BE2C (cell line): ENCODE measurements around the gene NR1I2.

ENCODE experiments used
- DNase-seq: peaks from one replicate; pipeline ENCODE4 v3.0.0-alpha.2; 2020
- H3K27me3 ChIP-seq: fragments of 250-450 bp; sonication (Bioruptor Pico); 2 replicates; pipeline ENCODE4 v1.5.1; 2020; ENCODE audit warnings: mild to moderate bottlenecking
- H3K36me3 ChIP-seq: fragments of 250-450 bp; sonication (Bioruptor Pico); 2 replicates; pipeline ENCODE4 v1.5.1; 2020; ENCODE audit warnings: mild to moderate bottlenecking
- H3K4me1 ChIP-seq: fragments of 250-450 bp; sonication (Bioruptor Pico); 2 replicates; pipeline ENCODE4 v1.5.1; 2020
- H3K4me3 ChIP-seq: 2 replicates; pipeline ENCODE4 v1.5.1; 2011; ENCODE audit warnings: low read depth, low read length
- H3K9me3 ChIP-seq: fragments of 250-450 bp; sonication (Bioruptor Pico); 2 replicates; pipeline ENCODE4 v1.5.1; 2020
- TF ChIP-seq, protein P1 (sequence below): IDR thresholded peaks from 2 replicates; pipeline ENCODE4 v1.5.1; 2012; ENCODE audit warnings: mild to moderate bottlenecking, low read depth, low read length

Gene NR1I2

DNA sequence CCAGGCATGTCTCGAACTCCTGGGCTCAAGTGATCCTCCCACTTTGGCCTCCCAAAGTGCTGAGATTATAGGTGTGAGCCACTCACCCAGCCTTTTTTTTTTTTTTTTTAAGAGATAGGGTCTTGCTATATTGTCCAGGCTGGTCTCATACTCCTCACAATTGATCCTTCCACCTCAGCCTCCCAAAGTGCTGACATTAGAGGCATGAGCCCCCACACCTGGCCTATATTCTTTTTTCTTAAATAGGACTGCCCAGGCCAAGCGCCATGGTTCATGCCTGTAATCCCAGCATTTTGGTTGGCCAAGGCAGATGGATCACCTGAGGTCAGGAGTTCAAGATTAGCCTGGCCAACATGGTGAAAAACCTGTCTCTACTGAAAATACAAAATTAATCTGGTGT lies 12.5 kb downstream of the NR1I2 start:
- no peak for DNase-seq
- Histone ChIP-seq H3K4me3 (no peak overlapping the region), H3K9me3 (no peaks in the 10 kb centered on the region), H3K4me1 (no peaks in the 10 kb centered on the region), H3K27me3 (no peaks in the 10 kb centered on the region), H3K36me3 (no peaks in the 10 kb centered on the region)
- TF ChIP-seq, protein P1, sequence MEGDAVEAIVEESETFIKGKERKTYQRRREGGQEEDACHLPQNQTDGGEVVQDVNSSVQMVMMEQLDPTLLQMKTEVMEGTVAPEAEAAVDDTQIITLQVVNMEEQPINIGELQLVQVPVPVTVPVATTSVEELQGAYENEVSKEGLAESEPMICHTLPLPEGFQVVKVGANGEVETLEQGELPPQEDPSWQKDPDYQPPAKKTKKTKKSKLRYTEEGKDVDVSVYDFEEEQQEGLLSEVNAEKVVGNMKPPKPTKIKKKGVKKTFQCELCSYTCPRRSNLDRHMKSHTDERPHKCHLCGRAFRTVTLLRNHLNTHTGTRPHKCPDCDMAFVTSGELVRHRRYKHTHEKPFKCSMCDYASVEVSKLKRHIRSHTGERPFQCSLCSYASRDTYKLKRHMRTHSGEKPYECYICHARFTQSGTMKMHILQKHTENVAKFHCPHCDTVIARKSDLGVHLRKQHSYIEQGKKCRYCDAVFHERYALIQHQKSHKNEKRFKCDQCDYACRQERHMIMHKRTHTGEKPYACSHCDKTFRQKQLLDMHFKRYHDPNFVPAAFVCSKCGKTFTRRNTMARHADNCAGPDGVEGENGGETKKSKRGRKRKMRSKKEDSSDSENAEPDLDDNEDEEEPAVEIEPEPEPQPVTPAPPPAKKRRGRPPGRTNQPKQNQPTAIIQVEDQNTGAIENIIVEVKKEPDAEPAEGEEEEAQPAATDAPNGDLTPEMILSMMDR: no peak

DNA sequence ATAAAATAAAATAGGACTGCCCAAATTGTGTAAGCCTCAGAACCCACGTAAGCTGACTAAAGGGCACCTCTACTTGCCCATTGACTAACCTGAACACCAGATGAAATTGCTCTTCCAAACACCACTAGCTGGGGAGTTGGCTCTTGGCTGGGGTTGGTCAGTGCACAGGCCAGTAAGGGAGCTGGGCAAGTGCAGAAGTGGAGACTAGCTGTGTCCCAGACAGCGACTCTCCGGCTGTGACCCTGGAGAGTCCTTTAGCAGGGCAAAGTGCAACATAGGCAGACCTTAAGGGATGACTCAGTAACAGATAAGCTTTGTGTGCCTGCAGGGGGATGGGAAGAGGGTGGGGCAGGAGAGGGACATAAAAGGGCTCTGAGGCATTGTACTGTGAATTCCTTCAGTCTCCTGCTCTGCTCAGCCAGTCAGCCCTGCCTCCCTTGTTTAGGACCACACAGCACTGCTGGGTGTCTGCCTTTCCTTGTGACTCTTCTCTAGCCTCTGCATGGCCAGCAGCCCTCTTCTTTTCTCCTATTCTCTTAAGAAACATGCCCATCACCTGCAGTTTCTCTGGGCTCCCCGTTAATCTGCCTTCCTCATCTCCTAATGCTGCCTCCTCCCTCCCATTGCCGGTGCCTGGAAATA lies 13.2 kb downstream of the NR1I2 start:
- Histone ChIP-seq H3K9me3 (no peaks in the 10 kb centered on the region), H3K36me3 (no peaks in the 10 kb centered on the region), H3K4me3 (no peak overlapping the region), H3K27me3 (peaks cover 6% of the 10 kb centered on the region; the same call in 1 of the 2 replicates), H3K4me1 (no peaks in the 10 kb centered on the region)
- TF ChIP-seq, protein P1: no peak
- peak; percentile 20 for DNase-seq

DNA sequence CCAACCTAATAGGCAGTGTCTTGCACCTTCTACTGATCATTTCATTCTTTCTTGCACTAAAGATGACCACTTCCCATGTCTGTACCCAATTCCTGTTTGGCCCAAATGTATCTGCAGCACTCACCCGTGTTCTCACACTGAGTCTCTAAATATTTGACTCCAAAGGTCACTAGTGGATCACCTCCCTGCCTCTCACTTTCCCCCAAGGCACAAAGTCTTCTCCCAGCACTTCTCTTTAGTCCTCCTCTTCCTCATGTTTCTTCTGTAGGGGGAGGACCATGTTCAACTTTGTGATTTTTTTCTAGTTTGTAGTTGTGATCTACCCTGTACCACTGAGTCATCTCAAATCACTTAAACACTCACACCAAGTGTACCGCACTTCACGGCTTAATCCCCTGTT lies 13.9 kb downstream of the NR1I2 start:
- peaks cover 10% of the 10 kb centered on the region; the same call in 1 of the 2 replicates for H3K27me3 ChIP-seq
- TF ChIP-seq, protein P1: no peak
- no peak for DNase-seq
- no peaks in the 10 kb centered on the region for H3K36me3 ChIP-seq
- no peak overlapping the region for H3K4me3 ChIP-seq
- H3K4me1 ChIP-seq: no peaks in the 10 kb centered on the region
- H3K9me3 ChIP-seq: no peaks in the 10 kb centered on the region

DNA sequence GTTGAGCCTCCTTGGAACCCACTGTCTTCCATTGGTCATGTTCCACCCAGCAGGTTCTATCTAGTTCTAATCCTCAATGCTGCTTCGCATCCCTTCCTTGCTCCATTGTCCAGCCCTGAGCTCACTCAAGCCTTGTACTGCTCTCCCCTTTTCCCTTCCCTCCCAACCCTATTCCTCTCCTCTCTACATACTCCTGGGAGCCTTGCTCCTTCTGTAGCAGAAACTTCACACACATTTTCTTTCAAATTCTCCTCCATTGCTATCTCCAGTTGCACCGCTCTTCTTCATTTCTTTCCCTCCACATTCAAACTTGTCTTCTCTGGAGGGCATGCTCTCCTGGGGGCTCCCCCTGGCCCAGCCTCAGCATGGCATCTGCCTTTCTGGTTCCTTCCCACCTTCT lies 14.5 kb downstream of the NR1I2 start:
- no peaks in the 10 kb centered on the region for H3K9me3 ChIP-seq
- no peak overlapping the region for H3K4me3 ChIP-seq
- H3K27me3 ChIP-seq: peaks cover 10% of the 10 kb centered on the region; the same call in 1 of the 2 replicates
- H3K4me1 ChIP-seq: no peaks in the 10 kb centered on the region
- TF ChIP-seq, protein P1: no peak
- DNase-seq: no peak
- H3K36me3 ChIP-seq: no peaks in the 10 kb centered on the region

DNA sequence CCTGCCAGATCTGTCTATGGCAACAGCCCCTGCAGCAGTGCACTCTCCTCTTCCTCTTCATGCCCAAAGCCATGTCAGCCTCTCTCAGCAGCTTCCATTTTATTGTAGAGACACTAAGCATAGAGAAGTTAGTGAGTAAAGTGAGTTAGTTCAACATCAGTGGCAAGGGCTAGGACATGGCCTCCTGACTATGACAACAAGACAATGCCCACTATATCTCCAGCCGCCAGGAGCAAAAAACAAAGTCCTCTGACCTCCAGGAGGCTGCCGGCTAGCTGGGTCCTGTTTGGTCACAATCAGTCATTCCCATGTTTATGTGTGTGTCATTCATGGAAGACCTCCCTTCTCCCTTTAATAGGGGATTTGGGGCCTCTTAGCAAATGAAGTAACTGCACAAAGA lies 14.9 kb downstream of the NR1I2 start:
- TF ChIP-seq, protein P1: no peak
- Histone ChIP-seq H3K36me3 (no peaks in the 10 kb centered on the region), H3K4me3 (no peak overlapping the region), H3K9me3 (no peaks in the 10 kb centered on the region), H3K27me3 (peaks cover 10% of the 10 kb centered on the region; the same call in 1 of the 2 replicates), H3K4me1 (no peaks in the 10 kb centered on the region)
- DNase-seq: no peak

DNA sequence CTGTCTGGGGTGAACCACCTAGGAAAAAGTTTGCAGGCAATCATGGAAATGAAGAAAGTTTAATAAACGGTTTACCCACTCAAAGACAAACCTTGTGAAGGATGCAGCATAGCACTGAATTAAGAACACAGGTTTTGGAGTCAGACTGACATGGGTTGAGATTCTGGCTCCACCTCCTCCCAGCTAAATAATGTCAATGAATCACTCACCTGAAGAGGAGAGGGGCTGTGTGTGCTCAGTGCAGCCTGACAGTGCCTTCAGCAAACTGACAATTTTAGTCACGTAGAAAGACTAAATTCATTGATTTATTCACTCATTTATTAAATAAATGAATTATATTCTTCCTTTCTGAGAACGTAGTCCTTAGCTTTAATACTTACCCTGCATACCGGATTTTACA lies 18.9 kb downstream of the NR1I2 start:
- Histone ChIP-seq H3K36me3 (no peaks in the 10 kb centered on the region), H3K27me3 (peaks cover 10% of the 10 kb centered on the region; the same call in 1 of the 2 replicates), H3K9me3 (no peaks in the 10 kb centered on the region), H3K4me3 (no peak overlapping the region), H3K4me1 (no peaks in the 10 kb centered on the region)
- TF ChIP-seq, protein P1: no peak
- DNase-seq: no peak
